HUDEP-2 (cell line): ENCODE measurements around the gene NUP210.
"Not testable (repeated sequence)": the region's sequence is repeated elsewhere in the genome, so short reads cannot be mapped to it uniquely, and the experiment has no call there.

Experiments used
- DNase-seq, 76 experiments: peaks; one replicate each; lab custom pipeline; 2025; ENCODE audit not compliant: unreplicated experiment in 76 of 76; lab: John Stamatoyannopoulos, UW

The NUP210 gene

GRCh38 chr3:13430411-13430875 lies 10.3 kb upstream of the NUP210 start:
- DNase-seq, result not testable (repeated sequence)

- peak in 1 of 76 experiments; percentile 6 for DNase-seq
These were observed 9.6 kb upstream of the NUP210 start for GRCh38 chr3:13429631-13430291.

GRCh38 chr3:13428678-13429077 lies 8.6 kb upstream of the NUP210 start:
- DNase-seq, result not testable (repeated sequence)

DNA sequence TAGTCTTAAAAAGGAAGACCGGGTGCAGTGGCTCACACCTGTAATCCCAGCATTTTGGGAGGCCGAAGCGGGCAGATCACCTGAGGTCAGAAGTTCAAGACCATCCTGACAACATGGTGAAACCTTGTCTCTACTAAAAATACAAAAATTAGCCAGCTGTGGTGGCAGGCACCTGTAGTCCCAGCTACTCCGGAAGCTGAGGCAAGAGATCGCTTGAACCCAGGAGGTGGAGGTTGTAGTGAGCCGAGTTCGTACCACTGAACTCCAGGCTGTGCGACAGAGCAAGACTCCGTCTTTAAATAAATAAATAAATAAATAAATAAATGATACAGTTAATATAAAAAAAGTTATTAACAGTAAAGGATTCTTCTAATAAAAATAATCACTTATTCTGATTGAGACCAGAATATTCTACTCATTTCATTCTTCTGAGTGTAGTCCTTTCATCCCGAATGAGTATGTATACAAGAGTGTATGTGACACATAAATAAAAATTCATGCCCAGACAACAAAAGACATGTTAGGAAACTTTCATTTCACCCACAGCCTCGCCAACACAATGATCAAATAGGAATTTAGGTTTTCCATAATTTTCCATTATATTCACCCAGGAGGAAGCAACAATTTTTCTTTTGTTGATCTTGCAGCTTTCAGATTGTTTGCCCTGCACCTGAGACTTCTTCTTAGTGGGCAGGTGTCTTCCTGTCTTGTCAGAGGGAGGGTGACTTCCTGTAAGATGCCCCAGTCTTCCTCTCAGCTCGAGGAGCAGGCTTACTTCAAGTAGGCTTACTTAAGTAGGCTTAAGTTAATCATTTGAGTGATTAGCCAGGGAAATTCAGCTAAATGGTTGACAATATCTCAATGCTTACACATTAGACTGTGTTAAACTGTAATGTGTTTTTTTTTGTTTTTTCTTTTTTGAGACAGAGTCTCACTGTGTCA lies 7.8 kb upstream of the NUP210 start:
- DNase-seq, result no peak

DNA sequence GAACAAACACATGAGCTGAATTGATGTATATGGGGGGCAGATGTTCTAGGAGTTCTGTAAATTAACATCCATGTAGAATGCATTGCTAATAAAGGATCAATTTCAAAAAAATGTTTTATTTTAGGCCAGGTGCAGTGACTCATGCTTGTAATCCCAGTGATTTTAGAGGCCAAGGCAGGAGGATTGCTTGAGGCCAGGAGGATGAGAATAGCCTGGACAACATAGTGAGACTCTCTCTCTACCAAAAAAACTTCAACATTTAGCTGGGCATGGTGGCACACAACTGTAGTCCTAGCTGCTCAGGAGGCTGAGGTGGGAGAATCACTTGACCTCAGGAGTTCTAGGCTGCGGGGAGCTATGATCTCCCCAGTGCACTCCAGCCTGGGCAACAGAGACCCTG lies 6.5 kb upstream of the NUP210 start:
- no peak for DNase-seq

DNA sequence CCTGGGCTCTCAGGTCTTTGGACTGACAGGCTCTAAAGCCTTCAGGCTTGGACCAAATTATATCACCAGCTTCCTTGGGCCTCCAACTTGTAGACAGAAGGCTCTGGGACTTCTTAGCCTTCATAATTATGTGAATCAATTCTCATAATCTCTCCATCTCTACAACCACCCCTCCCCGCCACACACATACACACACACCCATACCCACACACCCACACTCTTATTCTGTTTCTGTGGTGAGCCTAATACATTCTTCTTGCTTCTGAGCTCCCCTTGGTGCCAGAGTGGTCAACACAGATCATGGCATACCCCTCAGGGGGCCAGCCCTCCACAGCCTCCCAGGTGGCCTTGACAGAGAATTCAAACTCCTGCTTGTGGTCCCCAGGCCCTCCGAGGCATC lies 5.6 kb upstream of the NUP210 start:
- peak in 16 of 76 experiments; percentile 4 to 46 (median 20) for DNase-seq

GRCh38 chr3:13424865-13425617 lies 4.9 kb upstream of the NUP210 start:
- peak in 8 of 76 experiments; percentile 14 to 45 (median 31) for DNase-seq

GRCh38 chr3:13424141-13424844 lies 4.2 kb upstream of the NUP210 start:
- peak in 26 of 76 experiments; percentile 5 to 76 (median 39) for DNase-seq

GRCh38 chr3:13420831-13421765 lies 976 bp upstream of the NUP210 start:
- DNase-seq, result no peak

- peak in 23 of 76 experiments; percentile 17 to 65 (median 41) for DNase-seq
These were observed 547 bp downstream of the NUP210 start for GRCh38 chr3:13419505-13420044.

DNA sequence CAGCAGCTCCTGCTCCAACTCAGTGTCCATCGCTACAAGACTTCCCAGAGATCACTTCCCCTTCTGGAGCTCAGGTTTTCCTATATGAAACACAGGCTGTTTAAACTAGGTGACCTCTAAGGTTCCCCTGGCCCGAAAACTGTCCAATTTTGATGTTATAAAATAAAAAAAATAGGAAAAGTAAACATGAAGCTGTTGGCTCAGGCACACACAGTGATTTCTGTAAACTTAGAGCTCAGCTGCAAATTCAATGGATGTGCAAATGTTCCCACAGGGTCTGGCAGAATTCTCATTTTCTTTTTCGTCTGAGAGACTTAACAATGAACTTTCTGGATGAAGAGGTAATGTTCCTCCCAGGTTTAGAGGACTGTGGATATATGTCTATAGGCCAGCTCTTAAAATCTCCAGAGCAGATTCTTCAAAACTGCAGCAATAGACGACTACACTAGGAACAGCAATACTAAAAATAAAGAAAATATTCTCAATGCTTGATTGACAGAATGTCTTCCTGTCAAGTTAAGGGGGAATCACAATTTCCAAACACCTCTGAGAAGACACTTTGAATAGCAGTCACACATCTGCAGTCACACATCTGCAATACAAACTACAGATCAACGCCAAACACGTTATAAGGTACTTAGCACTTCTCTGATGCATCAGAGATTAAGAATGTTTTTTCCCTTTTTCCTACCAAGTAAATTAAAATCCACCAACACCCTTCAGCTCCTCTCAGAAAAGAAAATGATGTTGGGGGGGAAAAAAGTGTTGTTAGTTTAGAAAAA lies 2.8 kb downstream of the NUP210 start:
- DNase-seq, result no peak

DNA sequence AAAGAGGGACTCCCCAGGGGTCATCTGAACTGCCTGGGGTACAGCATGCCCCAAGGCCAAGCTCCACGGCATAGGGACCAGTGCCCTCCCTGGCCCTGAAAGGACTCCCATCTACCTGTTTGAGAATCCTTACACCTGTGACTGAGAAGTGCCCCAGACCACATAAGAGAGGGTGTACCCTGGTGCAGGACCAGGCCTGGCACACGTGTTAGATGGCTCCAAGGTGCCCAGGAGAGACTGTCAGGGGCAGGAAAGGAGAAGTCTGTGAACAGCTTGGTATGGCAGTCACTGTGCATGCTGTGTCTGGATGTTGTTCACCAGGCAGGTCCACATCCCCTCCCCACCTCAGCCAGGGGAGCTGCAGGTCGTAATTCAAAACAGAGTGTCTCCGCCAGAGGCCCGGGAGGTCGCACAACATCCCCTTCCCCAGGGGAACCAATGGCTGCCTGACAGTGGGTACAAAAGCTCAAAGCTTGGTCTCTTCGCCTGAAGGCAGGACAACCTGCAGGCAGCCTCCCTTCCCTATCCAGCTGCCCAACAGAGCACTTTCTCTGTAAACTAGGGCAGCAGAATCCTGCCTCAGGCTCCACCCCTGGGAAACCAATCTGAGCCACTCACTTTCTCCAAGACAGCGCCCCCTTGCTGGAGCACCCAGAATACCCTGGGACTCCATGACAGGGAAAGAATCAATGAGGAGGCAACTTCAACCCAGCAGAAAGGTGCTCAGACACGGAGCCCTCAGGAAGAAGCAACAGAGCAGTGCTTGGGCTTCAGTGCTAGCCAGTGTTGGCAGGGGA lies 3.9 kb downstream of the NUP210 start:
- DNase-seq, result peak in 4 of 76 experiments; percentile 7 to 53 (median 16)

DNA sequence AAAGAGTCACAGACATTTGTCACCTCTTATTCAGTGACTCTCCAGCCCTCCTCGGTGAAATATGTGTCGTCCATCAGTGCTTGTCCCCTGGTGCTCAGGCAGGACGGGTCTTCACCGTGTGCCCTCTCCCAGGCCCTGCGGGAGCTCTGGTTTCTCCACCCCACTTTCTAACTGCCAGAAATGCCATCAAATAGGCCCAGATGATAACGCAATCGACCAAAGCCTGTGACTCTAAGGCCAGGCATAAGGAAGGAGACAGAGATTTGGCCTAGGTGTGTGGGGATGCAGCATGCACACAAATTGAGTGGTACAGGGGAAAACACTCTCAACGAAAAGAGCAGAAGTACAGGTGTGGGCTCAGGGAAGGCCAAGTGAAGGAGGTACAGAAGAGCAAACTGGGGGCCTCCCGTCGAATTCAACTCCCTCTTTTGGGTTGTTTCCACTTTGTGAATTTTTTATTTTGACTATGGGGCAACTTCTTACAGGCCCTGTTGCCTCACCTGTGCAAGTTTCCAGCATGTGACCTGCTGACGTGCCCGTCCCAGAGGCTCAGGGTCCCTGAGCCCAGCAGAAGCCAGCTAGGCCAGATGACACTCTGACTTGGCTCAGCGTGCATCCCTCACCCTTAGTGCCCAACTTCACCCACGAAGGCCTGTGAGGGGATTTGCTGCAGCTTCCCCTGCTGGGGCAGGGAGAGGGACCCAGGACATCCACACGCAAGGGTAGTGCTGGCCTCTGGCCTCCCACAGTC lies 4.7 kb downstream of the NUP210 start:
- no peak for DNase-seq

DNA sequence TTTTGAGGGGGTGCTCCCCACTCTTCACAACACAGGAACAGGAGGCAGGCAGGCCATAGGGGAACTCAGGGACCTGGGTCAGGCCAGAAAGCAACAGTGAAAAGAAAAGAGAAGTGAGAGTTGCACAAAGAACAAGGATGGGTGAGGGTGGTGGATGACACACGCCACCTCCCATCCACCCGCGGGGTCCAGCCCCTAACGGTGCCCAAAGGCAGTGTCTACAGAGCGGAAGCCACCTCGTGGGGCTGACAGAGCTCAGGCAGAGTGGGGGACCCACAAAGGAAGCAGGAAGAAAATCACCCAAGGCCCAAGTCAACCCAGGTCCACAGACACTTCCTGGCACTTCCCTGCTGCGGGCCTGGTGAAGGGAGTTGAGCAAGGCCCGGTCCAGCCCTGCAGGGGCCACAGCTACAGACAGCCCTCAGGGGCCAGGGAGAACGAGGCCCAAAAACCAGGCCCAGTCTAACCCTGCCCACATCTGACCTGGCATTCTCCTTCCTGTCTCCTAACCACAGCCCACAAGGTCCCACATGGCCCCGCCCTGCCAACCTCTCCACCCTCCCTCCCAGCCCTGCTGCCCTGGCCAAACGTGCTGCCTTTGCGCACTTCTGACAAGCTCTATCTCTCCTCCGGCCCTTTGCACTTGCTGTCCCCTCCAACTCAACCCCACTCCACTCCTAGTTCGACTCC lies 5.9 kb downstream of the NUP210 start:
- DNase-seq, result peak in 73 of 76 experiments; percentile 3 to 89 (median 74)

- no peak for DNase-seq
These were observed 8.8 kb downstream of the NUP210 start for GRCh38 chr3:13411186-13411860.
